Erythroblast (primary cell): ENCODE measurements around the gene RYR1.

Experiments used
- GATA1 ChIP-seq: IDR thresholded peaks from 2 replicates; pipeline ENCODE4 v1.6.1; 2011; ENCODE audit warnings: low read depth, mild to moderate bottlenecking, control low read depth, low read length, moderate library complexity
- POLR2A ChIP-seq: IDR thresholded peaks from 2 replicates; pipeline ENCODE4 v1.6.1; 2011; ENCODE audit warnings: mild to moderate bottlenecking, low read length

DNA sequence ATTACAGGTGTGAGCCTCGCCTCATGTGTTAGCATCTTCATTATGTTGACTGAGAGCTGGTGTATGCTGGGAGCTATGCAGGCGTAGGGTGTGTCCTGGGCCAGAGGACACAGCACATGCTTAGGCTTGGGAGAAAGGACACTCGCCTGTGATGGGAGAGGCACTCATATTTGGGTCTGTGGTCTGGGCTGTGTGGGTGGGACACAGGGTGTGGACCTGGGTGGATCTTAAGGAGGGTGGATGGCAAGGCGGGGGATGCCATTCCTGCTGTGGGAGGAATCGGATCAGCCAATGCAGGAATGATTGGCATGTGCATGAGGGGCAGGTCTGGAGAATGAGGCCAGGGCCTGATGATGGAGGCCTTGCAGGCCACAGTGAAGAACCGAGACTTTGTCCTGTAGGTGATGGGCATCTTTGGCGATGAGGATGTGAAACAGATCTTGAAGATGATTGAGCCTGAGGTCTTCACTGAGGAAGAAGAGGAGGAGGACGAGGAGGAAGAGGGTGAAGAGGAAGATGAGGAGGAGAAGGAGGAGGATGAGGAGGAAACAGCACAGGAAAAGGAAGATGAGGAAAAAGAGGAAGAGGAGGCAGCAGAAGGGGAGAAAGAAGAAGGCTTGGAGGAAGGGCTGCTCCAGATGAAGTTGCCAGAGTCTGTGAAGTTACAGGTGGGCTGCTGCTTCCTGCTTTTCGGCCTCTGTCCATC lies 55.4 kb downstream of the RYR1 start:
- TF ChIP-seq POLR2A (no peak), GATA1 (no peak)
